A204.1 (cell line): ENCODE results near the gene NUP85.
"Not testable (repeated sequence)": the region's sequence is repeated elsewhere in the genome, so short reads cannot be mapped to it uniquely, and the experiment has no call there.

ENCODE experiments used
- FAIRE-seq: peaks from 2 replicates; lab custom pipeline; 2012; peaks lifted over from hg19 to GRCh38; lab: Jason Lieb, UNC

Gene NUP85

DNA sequence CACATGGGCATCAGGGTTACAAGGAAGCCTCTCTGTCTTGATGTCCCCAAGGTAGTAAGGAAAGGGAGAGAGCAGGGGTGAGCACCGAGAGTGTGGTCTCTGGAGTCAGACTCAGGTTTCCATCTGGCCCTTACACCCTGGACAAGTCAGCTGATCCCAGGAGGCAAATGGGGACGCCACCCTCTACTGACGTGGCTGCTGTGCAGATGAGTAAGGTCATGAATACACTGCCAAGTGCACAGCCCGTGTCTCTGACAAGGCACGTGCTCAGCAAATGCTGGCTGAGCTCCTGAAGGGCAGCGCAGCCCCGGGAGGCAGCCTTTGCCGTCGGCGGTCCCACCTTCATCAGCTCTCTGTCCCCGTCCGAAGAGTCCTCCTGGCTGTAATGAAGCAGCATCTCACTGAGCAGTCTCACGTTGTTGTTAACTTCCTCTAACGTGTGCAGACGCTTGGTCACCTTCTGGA lies 36.5 kb downstream of the NUP85 start:
- no peak for FAIRE-seq

DNA sequence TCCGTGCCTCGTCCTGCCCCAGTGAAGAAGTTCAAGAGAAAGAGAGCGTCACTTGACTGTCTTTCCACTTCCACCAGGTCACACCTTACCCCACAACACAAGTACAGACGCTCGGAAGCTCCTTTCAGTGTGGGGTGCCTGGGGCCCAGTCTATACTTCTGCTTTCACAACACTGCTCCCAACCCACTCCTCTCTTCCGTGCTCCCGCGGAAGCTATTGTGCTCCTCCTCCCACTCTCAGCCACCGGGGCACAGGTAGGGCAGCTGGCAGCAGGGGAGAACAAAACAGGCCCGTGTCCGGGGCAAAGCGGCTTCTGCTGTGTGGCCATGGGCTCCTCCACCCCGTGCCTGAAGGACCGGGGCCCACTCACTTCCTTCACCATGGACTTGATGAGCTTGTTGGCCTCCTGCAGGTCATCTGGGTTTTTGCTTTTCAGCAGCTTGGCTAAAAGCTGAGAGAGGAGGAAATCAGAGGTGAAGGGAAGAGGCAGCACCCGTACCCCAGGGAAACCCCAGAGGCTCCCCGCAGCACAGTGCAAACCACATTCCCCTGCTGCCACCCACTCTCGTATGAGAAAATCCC lies 37.1 kb downstream of the NUP85 start:
- FAIRE-seq = no peak

DNA sequence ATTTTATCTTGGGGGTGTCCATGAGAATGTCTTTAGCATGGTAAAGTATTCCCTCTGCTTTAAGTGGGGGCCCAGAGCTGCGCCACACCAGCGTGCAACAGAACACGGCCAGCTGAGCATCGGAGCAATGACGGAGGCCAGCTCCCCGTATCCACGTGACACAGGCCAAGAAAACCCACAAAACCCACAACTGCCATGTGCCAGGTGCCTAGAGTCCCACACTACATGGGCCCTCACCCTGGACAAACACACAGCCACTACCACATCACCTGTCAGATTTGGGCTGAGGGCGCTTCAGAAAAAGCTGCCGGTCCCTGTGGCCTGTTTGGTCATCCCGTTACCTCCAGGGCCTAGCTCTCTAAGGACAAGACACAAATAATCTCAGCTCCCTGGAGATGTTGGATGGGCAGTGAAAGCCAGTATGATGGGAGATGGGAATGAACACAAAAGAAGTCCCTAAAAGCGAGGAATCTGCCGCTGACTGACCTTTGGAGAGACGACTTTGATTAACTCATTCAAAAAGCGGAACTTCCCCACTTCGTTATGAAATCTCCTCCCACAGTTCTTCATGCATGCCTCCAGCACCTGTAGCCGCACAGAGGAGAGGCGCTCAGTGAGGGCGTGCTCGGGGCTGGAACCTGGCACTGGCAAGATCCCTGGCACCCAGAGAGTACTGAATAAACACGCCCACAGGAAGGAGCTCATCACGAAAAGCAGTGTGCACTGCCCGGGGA lies 38.8 kb downstream of the NUP85 start:
- FAIRE-seq = no peak

DNA sequence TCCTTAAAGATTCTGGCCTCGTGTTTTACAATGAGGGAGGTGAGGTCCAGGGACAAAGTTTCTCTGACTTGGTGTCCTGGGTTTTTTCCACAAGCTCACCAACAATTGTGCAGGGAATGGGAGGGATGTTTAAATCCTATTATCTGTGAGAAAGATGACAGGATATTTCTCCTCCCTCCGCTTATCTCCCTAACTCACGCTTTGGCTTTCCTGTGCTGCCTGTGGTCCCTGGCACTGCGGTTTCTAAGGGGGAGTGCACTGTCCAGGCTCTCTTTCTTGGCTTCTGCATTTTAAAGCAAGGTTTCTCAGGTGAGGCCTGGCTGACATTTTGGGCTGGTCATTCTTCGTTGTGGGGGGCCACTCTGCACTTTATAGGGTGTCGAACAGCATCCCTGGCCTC lies 39.5 kb downstream of the NUP85 start:
- no peak for FAIRE-seq

DNA sequence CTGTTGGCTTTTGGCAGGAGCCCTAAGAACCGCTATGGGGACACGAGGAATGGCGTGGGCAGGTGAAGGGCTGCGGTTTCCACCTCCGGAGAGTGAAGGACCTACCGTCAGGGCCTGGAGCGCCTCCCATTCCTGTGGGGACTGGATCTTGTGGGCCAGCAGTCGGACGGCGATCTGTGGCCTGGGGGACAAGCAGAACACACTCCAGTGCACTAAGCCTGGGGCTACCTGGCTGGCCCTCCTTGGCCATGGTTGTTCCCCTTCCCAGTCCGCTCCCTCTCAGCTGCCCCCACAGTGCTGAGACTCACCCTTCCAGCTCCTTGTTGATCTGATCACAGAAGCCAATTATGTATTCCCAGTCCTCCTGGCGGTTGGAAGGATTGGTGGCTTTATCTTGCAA lies 40.9 kb downstream of the NUP85 start:
- no peak for FAIRE-seq

DNA sequence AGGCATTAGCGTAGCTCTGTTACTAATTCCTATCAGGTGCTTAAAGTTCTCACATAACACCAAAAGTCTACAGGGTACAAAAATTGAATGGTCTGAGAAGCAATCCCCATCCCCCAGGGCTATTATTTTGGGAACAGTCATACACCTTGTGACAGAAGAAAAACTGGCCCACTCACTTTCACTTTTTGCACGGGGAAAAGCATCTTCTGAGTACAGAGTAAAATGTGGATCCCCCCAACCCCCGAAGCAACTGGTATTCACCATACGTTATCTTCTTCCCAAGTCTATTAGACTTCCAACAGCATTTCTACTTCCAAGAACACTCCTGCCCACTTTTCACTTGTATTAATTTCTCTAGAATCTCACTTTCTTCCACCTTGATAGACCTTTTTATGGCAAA lies 44.1 kb downstream of the NUP85 start:
- FAIRE-seq = no peak

DNA sequence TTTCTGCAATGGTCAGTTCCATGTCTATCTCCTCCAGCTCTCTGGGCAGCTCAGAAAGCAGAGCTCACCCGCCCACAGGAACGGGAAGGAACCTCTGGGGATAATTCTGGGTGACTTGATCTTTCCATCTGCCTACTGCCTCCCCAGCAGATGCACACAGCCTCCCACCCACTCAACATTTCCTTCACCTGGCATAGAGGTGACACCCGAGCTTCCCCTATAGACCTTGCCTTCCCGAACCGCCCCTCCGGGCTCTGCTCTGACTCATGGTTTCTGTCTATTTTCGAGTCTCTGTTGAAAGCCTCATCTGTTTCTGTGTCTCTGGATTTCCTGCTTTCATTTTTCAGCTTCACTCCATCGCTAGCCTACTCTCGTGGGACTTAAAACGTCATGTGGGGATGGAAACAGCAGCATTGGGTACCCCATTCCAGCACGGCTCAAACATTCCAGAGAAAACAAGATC lies 44.6 kb downstream of the NUP85 start:
- FAIRE-seq = peak; percentile 19

DNA sequence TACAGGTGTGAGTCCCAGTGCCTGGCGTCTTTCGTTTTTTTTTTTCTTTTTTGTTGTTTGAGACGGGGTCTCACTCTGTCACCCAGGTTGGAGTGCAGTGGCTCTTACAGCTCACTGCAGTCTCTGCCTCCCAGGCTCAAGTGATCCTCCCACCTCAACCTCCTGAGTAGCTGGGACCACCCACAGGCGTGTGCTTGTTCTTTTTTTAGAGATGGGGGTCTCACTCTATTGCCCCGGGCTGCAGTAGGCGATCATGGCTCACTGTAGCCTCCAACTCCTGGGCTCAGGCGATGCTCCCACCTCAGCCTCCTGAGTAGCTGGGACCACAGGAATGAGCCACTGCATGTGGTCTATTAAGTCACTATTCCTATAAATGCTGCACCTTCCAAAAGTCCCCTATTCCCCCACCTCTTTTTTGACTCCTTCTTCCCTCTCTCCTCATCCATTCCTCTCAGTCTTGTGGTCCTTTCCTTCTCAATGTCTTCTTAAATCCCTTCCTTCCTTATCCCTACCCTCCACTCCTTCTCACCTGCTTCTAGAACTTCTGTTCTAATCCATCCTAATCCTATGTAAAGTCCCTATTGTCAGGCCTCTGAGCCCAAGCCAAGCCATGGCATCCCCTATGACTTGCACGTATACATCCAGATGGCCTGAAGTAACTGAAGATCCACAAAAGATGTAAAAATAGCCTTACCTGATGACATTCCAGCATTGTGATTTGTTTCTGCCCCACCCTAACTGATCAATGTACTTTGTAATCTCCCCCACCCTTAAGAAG lies 46.7 kb downstream of the NUP85 start:
- no peak for FAIRE-seq

DNA sequence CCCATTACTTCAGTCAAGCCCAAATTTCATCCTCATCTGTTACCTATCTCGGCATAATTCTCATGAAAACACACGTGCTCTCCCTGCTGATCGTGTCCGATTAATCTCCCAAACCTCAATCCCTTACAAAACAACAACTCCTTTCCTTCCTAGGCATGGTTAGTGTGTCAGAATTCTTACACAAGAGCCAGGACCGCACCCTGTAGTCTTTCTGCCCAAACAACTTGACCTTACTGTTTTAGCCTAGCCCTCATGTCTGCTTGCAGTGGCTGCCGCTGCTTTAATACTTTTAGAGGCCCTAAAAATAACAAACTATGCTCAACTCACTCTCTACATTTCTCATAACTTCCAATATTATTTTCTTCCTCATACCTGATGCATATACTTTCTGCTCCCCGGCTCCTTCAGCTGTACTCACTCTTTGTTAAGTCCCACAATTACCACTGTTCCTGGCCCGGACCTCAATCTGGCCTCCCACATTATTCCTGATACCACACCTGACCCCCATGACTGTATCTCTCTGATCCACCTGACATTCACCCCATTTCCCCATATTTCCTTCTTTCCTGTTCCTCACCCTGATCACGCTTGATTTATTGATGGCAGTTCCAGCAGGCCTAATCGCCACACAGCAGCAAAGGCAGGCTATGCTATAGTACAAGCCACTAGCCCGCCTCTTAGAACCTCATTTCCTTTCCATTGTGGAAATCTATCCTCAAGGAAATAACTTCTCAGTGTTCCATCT lies 50.6 kb downstream of the NUP85 start:
- FAIRE-seq = not testable (repeated sequence)

DNA sequence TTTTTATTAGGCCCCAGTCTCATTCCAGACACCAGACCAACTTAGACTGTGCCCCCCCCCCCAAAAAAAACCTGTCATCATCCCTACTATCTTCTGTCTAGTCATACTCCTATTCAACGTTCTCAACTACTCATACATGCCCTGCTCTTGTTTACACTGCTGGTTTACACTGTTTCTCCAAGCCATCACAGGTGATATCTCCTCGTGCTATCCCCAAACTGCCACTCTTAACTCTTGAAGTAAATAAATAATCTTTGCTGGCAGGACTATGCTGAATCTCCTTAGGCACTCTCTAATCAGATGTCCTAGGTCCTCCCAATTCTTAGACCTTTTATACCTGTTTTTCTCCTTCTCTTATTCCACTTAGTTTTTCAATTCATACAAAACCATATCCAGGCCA lies 51.7 kb downstream of the NUP85 start:
- not testable (repeated sequence) for FAIRE-seq

DNA sequence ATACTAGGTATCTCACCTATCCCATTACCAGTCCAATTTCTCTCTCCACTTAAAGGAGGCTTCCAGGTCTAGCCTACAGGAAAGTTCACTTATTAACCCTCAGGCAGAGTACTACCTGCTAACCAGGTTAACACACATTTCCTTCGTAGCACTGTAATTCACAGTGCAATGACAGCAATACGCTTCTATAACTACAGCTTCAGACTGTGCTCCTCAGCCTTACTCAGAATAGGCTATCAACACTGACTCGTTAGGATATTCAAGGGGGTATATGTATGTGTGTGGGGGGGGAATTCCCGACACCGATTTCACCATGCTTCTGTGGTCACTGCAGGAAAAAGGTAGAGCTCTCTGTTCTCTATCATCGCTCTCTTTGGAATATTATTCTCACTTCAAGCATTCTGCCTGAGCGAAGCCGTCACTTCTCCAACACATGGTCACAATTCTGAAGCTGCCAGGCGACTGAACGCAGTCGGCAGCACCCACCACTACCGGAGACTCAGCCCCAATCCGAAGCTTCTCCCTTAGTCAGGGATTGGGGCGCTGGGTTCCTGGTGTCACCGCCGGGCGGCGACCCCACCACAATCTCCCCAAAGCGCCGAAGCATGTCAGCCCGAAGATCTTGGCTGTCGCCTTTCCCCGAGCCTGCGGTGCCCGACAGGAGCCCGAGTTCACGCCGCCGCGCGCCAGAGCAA lies 55.3 kb downstream of the NUP85 start:
- no peak for FAIRE-seq

DNA sequence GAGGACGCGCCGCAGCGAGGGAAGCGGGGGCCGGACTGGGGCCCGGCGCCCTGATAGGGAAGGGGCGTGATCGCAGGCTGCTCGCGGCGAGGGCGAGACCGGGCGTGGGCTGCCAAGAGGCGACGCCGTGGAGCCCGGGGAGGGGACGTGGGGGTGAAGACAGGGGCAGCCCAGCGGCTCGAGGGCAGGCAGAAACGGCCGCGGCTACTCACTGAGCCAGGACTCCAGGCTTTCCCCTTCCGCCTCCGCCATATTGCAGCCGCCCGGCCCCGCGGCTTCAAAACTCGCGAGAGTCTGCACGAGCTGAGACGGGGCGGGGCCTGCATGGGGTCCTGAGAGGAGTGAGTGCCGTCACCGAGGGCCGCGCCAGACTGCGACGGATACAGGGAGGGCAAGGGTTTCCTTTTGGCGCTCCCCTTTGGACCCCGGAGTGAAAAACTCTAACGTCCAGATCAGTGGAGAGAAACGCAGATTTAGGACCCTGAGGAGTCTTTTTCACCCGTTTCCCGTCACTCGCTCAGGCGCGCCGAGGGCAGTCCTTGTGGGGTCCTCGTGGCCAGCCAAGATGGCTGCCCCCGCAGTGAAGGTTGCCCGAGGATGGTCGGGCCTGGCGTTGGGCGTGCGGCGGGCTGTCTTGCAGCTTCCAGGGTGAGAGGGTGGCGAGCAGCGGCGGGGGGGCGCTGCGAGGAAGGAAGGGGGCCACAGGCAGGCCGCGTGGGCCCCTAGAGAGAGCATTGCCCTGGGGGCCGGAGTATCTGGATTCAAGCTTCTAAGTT lies 56.0 kb downstream of the NUP85 start, which contains the start of the genes GGA3 and MRPS7:
GGA3 (minus strand) TSS at position 271 of the 776 bp plus-strand sequence; CDS start at position 252, 19 bp downstream.
MRPS7 (plus strand) TSS at position 544 of the 776 bp plus-strand sequence; CDS start at position 566, 22 bp downstream.
- no peak for FAIRE-seq

DNA sequence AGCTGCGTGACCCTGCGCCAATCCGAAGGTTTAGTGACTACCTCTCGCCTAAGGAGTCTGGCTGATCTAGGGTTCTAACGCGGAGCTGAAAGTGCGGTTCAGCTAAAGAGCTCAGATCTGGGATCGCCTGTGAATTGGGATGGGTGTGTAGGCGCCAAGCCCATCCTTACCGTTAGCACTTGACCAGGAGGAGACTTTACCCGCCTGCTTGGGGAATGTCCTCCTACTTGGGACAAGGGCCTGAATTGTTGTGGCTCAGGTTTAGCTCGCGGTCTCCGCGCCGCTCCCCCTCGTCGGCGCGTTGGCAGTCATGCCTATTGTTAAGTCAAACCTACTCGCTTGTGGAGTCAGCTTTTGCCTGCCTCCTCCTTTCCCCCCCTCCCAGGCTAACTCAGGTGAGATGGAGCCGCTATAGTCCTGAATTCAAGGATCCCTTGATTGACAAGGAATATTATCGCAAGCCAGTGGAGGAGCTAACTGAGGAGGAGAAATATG lies 56.7 kb downstream of the NUP85 start:
- FAIRE-seq = no peak

DNA sequence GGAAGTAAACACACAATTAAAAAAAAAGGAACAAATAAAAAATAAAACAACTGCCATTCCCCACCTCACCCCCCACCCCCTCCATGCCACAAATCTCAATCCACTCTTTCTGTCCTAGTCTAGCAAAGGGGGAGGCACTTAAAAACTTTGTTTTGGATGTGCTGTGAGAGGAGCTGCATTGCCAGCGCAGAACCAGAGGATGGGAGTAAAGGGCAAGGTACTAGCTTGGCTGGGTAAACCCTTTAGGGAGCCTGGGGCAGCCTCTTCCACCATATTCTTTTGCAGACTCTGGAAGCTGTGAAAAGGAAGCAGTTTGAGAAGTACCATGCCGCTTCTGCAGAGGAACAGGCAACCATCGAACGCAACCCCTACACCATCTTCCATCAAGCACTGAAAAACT lies 57.6 kb downstream of the NUP85 start:
- no peak for FAIRE-seq

DNA sequence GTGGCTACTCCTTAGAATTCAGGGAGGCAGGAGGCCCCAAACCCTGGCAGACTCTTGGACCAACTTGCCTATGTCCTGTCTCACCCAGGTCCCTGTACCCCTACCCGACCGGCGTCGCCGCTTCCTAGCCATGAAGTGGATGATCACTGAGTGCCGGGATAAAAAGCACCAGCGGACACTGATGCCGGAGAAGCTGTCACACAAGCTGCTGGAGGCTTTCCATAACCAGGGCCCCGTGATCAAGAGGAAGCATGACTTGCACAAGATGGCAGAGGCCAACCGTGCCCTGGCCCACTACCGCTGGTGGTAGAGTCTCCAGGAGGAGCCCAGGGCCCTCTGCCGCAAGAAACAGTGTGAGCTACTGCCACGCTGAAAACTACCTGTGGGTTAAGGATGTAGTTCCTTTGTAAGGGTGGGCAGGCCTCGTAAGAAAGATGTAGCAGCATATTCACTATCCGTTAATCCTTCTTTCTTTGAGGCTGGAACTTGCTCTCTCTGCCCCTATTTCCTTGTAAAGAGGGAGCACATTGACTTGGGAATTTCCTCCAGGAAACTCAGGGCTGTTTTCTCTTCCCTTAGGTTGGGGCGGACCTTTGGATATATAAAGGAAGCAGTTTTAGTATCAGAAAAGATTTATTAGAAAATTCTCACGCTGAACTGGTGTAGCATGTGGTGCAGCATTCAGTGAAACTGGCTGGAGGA lies 60.3 kb downstream of the NUP85 start:
- no peak for FAIRE-seq

DNA sequence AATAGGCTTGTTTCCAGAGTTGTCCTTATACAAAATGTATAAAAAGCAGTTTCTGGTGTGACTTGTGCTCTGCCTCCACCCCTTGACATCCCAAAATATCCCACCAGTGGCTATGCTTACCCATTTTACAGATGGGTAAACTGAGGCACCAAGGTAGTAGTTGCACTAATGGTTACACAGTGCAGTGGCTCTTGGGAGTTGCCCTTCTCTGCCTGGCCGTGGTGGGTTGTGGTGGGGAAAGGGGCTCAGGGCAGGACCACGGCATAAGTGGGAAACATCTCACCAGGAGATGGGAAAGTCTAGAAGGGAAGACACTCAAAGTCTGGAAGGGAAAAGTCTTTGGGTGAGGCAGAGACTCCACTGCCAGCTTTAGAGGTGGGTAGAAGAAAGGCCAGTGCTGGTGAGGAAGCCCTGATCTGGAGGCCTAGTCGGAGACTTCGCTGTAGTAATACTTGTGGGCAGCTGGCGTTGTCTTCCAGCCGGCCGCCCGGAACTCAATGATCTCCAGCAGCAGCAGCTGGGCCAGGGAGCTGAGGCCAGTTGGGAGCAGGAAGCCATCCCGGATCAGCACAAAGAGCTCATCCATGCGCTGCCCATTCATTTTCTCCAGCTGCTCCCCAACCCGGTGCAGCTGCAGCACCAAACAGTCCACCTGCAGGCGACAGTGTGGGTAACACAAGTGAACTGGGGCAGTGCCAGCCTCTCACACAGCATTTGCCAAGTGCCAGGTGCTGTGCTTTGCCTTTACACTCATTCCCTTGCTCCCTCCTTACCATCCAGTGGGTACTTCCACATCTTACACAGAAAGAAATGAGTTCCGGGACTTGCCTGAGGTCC lies 61.1 kb downstream of the NUP85 start:
- no peak for FAIRE-seq

DNA sequence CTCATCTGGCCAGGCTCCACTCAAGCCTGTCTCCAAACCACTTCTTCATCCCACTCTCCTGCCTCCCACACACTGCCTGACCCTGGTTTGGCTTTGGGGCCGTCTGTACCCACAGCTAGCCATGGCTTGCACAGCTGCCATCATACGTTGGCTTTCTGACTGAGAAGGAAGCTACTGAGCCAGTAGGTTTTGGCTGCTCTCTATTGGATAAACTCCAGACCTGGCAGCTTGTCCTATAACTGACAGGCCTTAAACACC lies 61.6 kb downstream of the NUP85 start:
- no peak for FAIRE-seq

DNA sequence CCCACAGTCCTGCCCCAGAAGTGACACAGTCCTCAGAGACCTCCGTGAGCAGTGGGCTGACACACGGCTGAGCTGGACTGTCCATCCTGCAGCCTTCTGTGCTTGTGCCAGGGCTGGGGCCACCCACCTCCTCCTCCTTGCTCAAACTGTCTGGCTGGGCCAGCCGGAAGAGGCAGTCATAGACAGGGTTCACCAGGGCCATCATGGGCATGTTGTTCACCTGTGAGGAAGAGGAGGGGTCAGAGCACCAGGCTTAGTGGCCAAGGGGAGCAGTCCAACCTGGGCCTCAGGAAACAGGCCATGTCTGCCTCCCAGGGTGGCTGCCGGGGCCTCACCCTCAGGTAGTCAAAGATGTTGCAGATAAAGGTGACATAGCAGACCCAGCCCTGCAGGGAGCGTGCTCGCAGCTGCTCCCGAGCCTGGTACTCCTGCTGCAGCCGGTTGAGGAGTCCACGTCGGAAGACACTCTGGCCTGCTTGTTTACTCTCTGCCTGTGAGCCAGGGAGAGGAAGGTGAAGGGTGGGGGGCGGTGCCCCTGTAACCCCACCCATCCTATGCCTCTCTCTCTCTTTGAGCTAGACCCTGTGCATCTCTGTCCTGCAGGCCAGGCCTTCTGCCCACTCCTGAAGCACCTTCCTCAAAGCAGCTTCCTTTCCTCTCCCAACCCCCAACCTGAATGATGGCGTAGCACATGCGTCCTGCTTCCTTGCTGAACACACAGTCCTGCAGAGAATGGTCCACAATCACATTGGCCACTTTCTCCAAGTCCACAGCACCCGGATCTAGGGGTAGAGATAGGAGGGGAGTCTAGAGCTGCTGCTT lies 62.1 kb downstream of the NUP85 start:
- FAIRE-seq = no peak

DNA sequence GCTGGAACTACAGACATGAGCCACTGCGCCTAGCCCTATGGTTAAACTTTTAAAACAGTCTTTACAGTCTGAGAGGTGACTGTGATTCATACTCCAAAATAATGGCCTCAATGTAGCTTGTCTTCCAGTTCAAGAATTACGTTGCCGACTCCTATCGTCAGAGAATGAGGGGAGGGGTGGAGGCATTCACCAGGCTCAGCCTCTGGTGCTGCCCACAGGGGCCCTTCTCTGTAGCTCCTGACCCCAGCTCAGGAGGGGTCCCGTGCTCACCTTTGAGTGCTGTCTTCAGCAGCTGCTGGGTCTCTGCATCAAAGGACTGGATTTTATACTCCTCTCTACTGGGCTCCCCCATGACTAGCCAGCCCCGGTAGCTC lies 64.4 kb downstream of the NUP85 start:
- no peak for FAIRE-seq
